ENCODE data around the gene TCF12. TPM values are rescaled to one million over a fixed set of nuclear protein-coding genes. Genes with fewer than 3 reads are reported as not detected.

TCF12 gene
- total and polyA plus RNA-seq, 2 of the 8 experiments (the other 6 are each of a cell fraction or from before 2014, with no cell fraction given) = 85.8 to 101 TPM

GRCh38 chr15:57102858-57103257 lies 184.4 kb downstream of the TCF12 start:
- peaks cover 0 to 2% of the 10 kb centered on the region in 2 experiments for H4K20me1 ChIP-seq (replicated peaks in 1 of 2; ENCODE audit: control insufficient read depth in 1 of 2, insufficient read depth in 2 of 2, low read length in 2 of 2)
- H2AK5ac ChIP-seq (ENCODE audit: low read depth, low read length) = no peak overlapping the region
- H3K14ac ChIP-seq (ENCODE audit: insufficient read length) = no peak overlapping the region
- CTCF ChIA-PET (ENCODE audit: partially characterized antibody) = interaction anchor here (0.9 to 1.8 kb wide), 4 partner anchors 11 to 203 kb away, joined by 3 to 5 read pairs (median 4); no protein-coding TSS in a partner anchor
- no peak for FAIRE-seq
- no peaks in the 10 kb centered on the region for H3K23me2 ChIP-seq (ENCODE audit: low read depth, low read length)
- no peak overlapping the region for H2BK15ac ChIP-seq (ENCODE audit: low read length)
- H3K4me2 ChIP-seq (ENCODE audit: insufficient read depth in 1 of 2, low read depth in 2 of 2, low read length in 2 of 2) = no peak overlapping the region
- no peak overlapping the region for H2BK20ac ChIP-seq (ENCODE audit: low read length)
- no peak overlapping the region for H4K91ac ChIP-seq (replicated peaks; ENCODE audit: insufficient read length, low read length)
- H3K4ac ChIP-seq (replicated peaks; ENCODE audit: insufficient read length, low read depth, low read length) = no peak overlapping the region
- H3K9me3 ChIP-seq (ENCODE audit: insufficient read depth in 2 of 2, low read depth in 1 of 2, low read length in 1 of 2) = no peaks in the 10 kb centered on the region
- no peak overlapping the region for H3K27ac ChIP-seq (ENCODE audit: low read depth, low read length)
- no peak overlapping the region for H3K23ac ChIP-seq (ENCODE audit: insufficient read length)
- POLR2A ChIA-PET (ENCODE audit: partially characterized antibody) = interaction anchor here (1.3 kb wide), 1 partner anchor 16 kb away, joined by 4 read pairs; no protein-coding TSS in a partner anchor
- no peaks in the 10 kb centered on the region for H3K4me1 ChIP-seq (replicated peaks in 1 of 4; ENCODE audit: control insufficient read depth in 3 of 4, insufficient read depth in 4 of 4, low read length in 3 of 4)
- no peak overlapping the region for H2BK5ac ChIP-seq (ENCODE audit: low read depth, low read length)
- peaks cover 0 to 4% (median 0%) of the 10 kb centered on the region in 4 experiments; a peak in 1 of 8 replicates for H3K36me3 ChIP-seq (ENCODE audit: control insufficient read depth in 2 of 4, insufficient read depth in 4 of 4, low read length in 3 of 4)
- no peak overlapping the region for H4K5ac ChIP-seq (ENCODE audit: insufficient read length, low read depth, low read length)
- H2AFZ ChIP-seq (ENCODE audit: low read length) = no peak overlapping the region
- no peak overlapping the region for H3K18ac ChIP-seq (ENCODE audit: extremely low read depth, low read length)
- H2BK12ac ChIP-seq (ENCODE audit: low read depth, low read length) = no peak overlapping the region
- no peak overlapping the region for H3K4me3 ChIP-seq (ENCODE audit: extremely low read depth in 1 of 4, insufficient read depth in 2 of 4, low read depth in 3 of 4, low read length in 4 of 4)
- TF ChIP-seq POLR2AphosphoS5 (IDR thresholded peaks at IDR 0.05; ENCODE audit: low read depth, low read length) (no peak), JUND (IDR thresholded peaks at IDR 0.05; ENCODE audit: low read length) (no peak), CEBPB (IDR thresholded peaks at IDR 0.05; ENCODE audit: low read depth, low read length) (no peak), POU5F1 (IDR thresholded peaks at IDR 0.05; ENCODE audit: low read depth, low read length) (no peak), SP2 (IDR thresholded peaks at IDR 0.05; ENCODE audit: low read length) (no peak), CHD1 (IDR thresholded peaks at IDR 0.05; ENCODE audit: low read depth, low read length) (no peak), HDAC6 (IDR thresholded peaks at IDR 0.05; ENCODE audit: low read depth, low read length) (no peak), RNF2 (IDR thresholded peaks at IDR 0.05; ENCODE audit: borderline replicate concordance, low read depth, low read length, missing control alignments, poor library complexity, severe bottlenecking) (no peak), ATF3 (IDR thresholded peaks at IDR 0.05; ENCODE audit: insufficient read depth, low read depth, low read length) (no peak), PHF8 (conservative IDR thresholded peaks at IDR 0.05; ENCODE audit: low read depth, low read length) (no peak), GABPA (IDR thresholded peaks at IDR 0.05; ENCODE audit: borderline replicate concordance, insufficient read depth, low read length) (no peak), MAFK (IDR thresholded peaks at IDR 0.05; ENCODE audit: low read depth, low read length) (no peak), CBX8 (IDR thresholded peaks at IDR 0.05; ENCODE audit: borderline replicate concordance, low read depth, low read length) (no peak)
- H3K79me2 ChIP-seq (ENCODE audit: control insufficient read depth in 1 of 2, insufficient read depth in 2 of 2, low read length in 2 of 2) = peaks cover 0 to 19% of the 10 kb centered on the region in 2 experiments; a peak in 2 of 4 replicates
- no peak for DNase-seq (ENCODE audit: low read depth in 1 of 2, low spot score in 2 of 2)
- WGBS, 2 experiments (ENCODE audit: extremely low coverage in 1 of 2, insufficient coverage in 1 of 2, insufficient read length in 1 of 2, insufficient replicate concordance in 2 of 2, low coverage in 1 of 2, low lambda C conversion rate in 2 of 2, missing lambda C conversion rate in 1 of 2) = 90% methylated on average over 5 of the region's 5 CpGs; no CpG with 5 or more reads in 1 of the 2 experiments
- no peak overlapping the region for H2BK120ac ChIP-seq (replicated peaks; ENCODE audit: low read depth, low read length)
- H3K56ac ChIP-seq (replicated peaks; ENCODE audit: insufficient read length, low read depth, low read length) = no peak overlapping the region
- no peaks in the 10 kb centered on the region for H3K27me3 ChIP-seq (replicated peaks in 1 of 4; ENCODE audit: control insufficient read depth in 3 of 4, extremely low read depth in 1 of 4, insufficient read depth in 3 of 4, low read length in 3 of 4)
- no peaks in the 10 kb centered on the region; the same call in 1 of the 2 replicates for H3K79me1 ChIP-seq (ENCODE audit: low read depth, low read length)
- H4K8ac ChIP-seq (ENCODE audit: extremely low read depth, insufficient read depth, low read length) = no peak overlapping the region
- no peak overlapping the region for H3K9ac ChIP-seq (replicated peaks in 1 of 4; ENCODE audit: extremely low read depth in 1 of 4, low read depth in 3 of 4, low read length in 3 of 4)
